Mesenchymal stem cell (in vitro differentiated cells and primary cell): ENCODE results near the gene PLSCR4.

ENCODE experiments used
- DNase-seq: peaks from one replicate; pipeline ENCODE4 v3.0.0-alpha.2; 2013
- H2AFZ ChIP-seq: one replicate; pipeline ENCODE4 v1.6.1; 2013; ENCODE audit warnings: low read depth, mild to moderate bottlenecking, control low read depth, inconsistent platforms, low read length, moderate library complexity
- H2AK5ac ChIP-seq: 2 replicates; pipeline ENCODE4 v1.6.1; 2013; ENCODE audit warnings: low read length, moderate library complexity, mild to moderate bottlenecking, inconsistent platforms; ENCODE audit not compliant: severe bottlenecking
- H2BK120ac ChIP-seq: one replicate; pipeline ENCODE4 v1.6.1; 2013; ENCODE audit warnings: low read depth, mild to moderate bottlenecking, inconsistent platforms, low read length, moderate library complexity
- H2BK12ac ChIP-seq, 2 experiments: one replicate each; pipeline ENCODE4 v1.6.1; 2013; ENCODE audit warnings: inconsistent platforms in 2 of 2, low read length in 2 of 2, mild to moderate bottlenecking in 2 of 2, moderate library complexity in 2 of 2, control low read depth in 1 of 2
- H2BK15ac ChIP-seq: one replicate; pipeline ENCODE4 v1.6.1; 2013; ENCODE audit warnings: mild to moderate bottlenecking, low read depth, inconsistent platforms; ENCODE audit not compliant: poor library complexity, severe bottlenecking
- H2BK5ac ChIP-seq: 2 replicates; pipeline ENCODE4 v1.6.1; 2013; ENCODE audit warnings: low read depth, mild to moderate bottlenecking, low read length, control low read depth, inconsistent platforms; ENCODE audit not compliant: poor library complexity, severe bottlenecking
- H3K14ac ChIP-seq, 2 experiments: one replicate each; pipeline ENCODE4 v1.6.1; 2013; ENCODE audit warnings: inconsistent platforms in 2 of 2, low read length in 2 of 2, control low read depth in 1 of 2, mild to moderate bottlenecking in 1 of 2, moderate library complexity in 1 of 2
- H3K18ac ChIP-seq, 2 experiments: one replicate each; pipeline ENCODE4 v1.6.1; 2013; ENCODE audit warnings: inconsistent platforms in 2 of 2, low read length in 2 of 2, control low read depth in 1 of 2, low read depth in 1 of 2, mild to moderate bottlenecking in 1 of 2
- H3K23ac ChIP-seq, 2 experiments: one replicate each; pipeline ENCODE4 v1.6.1; 2013; ENCODE audit warnings: inconsistent platforms in 2 of 2, low read length in 2 of 2, mild to moderate bottlenecking in 2 of 2, moderate library complexity in 2 of 2, control low read depth in 1 of 2
- H3K27ac ChIP-seq: 2 replicates; pipeline ENCODE4 v1.5.1; 2013; ENCODE audit warnings: mild to moderate bottlenecking, moderate library complexity, low read length, control low read depth, inconsistent platforms; ENCODE audit not compliant: poor library complexity, severe bottlenecking
- H3K27me3 ChIP-seq, 2 experiments: 2 replicates each; pipeline versions ENCODE4 v1.6.1 to v1.7.0; 2013; ENCODE audit warnings: low read length in 2 of 2, mild to moderate bottlenecking in 2 of 2, moderate library complexity in 2 of 2, control low read depth in 1 of 2, inconsistent platforms in 1 of 2; ENCODE audit not compliant: control insufficient read depth in 1 of 2, insufficient read depth in 1 of 2
- H3K36me3 ChIP-seq, 2 experiments: 2 replicates each; pipeline versions ENCODE4 v1.6.1 to v1.7.0; 2013; ENCODE audit warnings: low read length in 2 of 2, control low read depth in 1 of 2, inconsistent platforms in 1 of 2, low read depth in 1 of 2, mild to moderate bottlenecking in 1 of 2; ENCODE audit not compliant: insufficient read depth in 2 of 2, control insufficient read depth in 1 of 2
- H3K4ac ChIP-seq, 2 experiments: one replicate each; pipeline ENCODE4 v1.6.1; 2013; ENCODE audit warnings: inconsistent platforms in 2 of 2, low read length in 2 of 2, mild to moderate bottlenecking in 2 of 2, moderate library complexity in 2 of 2, control low read depth in 1 of 2, low read depth in 1 of 2
- H3K4me1 ChIP-seq: 2 replicates; pipeline ENCODE4 v1.6.1; 2013; ENCODE audit warnings: low read depth, low read length, control low read depth; ENCODE audit not compliant: control insufficient read depth, insufficient read depth
- H3K4me2 ChIP-seq: 2 replicates; pipeline ENCODE4 v1.6.1; 2013; ENCODE audit warnings: low read length, mild to moderate bottlenecking, inconsistent platforms; ENCODE audit not compliant: poor library complexity, severe bottlenecking
- H3K4me3 ChIP-seq, 2 experiments: 2 replicates each; pipeline versions ENCODE4 v1.5.1 to v1.7.0; 2013; ENCODE audit warnings: low read length in 2 of 2, mild to moderate bottlenecking in 2 of 2, control low read depth in 1 of 2, low read depth in 1 of 2; ENCODE audit not compliant: insufficient read depth in 1 of 2
- H3K79me1 ChIP-seq: replicated peaks from 2 replicates; pipeline ENCODE4 v1.6.1; 2013; ENCODE audit warnings: mild to moderate bottlenecking, control low read depth, low read length, inconsistent platforms; ENCODE audit not compliant: poor library complexity, severe bottlenecking
- H3K9ac ChIP-seq: 2 replicates; pipeline ENCODE4 v1.7.0; 2013; ENCODE audit warnings: mild to moderate bottlenecking, low read length, moderate library complexity
- H3K9me3 ChIP-seq: 2 replicates; pipeline ENCODE4 v1.7.0; 2013; ENCODE audit warnings: mild to moderate bottlenecking, low read length; ENCODE audit not compliant: control insufficient read depth
- H4K8ac ChIP-seq: one replicate; pipeline ENCODE4 v1.6.1; 2013; ENCODE audit warnings: inconsistent platforms, mild to moderate bottlenecking, low read length, moderate library complexity
- H4K91ac ChIP-seq: one replicate; pipeline ENCODE4 v1.6.1; 2013; ENCODE audit warnings: mild to moderate bottlenecking, low read length, inconsistent platforms
- WGBS: methylation state at CpG from one replicate; pipeline ENCODE4 v1.1.7; 2013; ENCODE audit warnings: mixed read lengths; 5-methylcytosine and 5-hydroxymethylcytosine counted together

PLSCR4 gene

DNA sequence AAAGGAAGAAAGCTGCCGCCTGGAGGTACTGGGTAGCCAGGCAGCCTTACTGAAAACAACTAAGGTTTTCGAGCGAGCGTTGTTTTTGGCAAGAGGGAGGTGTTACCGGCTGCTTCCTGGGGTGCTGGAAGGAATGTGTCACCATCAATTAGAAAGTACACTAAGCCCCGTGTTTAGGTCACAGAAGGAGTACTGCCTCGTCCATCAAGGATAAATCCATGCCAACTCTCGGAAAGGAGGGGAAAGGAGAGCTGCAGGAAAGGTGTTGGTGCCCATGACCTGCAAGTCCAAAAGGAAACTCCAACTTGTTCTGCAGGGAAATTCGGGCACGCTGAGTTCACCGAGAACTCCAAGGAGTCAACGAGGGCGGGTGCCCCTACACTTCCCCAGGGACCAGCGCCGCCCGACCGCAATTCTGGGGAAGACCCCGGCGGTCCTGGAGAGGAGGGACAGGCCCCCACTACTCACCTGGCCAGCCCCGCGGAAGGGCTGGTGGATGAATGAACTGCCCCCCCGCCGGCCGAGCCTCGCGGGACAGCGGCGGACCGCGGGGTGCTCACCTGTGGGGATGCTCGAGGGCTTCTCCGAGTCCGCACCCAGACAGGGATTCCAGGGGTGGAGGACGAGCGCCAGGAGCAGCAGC, 90.5 kb downstream of the PLSCR4 start:
- H3K9ac ChIP-seq: peak overlapping the region; percentile 89
- no peak overlapping the region for H2BK120ac ChIP-seq
- H3K18ac ChIP-seq: peak overlapping the region; percentile 85 to 98
- H3K4me2 ChIP-seq: peak overlapping the region; percentile 85
- WGBS: under 1% methylated on average over 33 of the region's 35 CpGs
- H2AK5ac ChIP-seq: no peak overlapping the region
- peaks cover 4% of the 10 kb centered on the region for H3K4me1 ChIP-seq
- peak; percentile 84 for DNase-seq
- H2BK12ac ChIP-seq: peak overlapping the region in 1 of 2 experiments; percentile 68
- H3K9me3 ChIP-seq: no peaks in the 10 kb centered on the region
- H3K4me3 ChIP-seq: peak overlapping the region; percentile 91 to 95
- peak overlapping the region; percentile 93 for H2BK15ac ChIP-seq
- peak overlapping the region; percentile 56 to 59 for H3K4ac ChIP-seq
- H3K36me3 ChIP-seq: no peaks in the 10 kb centered on the region
- peak overlapping the region; percentile 63 to 79 for H3K14ac ChIP-seq
- peak overlapping the region; percentile 68 for H2AFZ ChIP-seq
- no peaks in the 10 kb centered on the region for H3K27me3 ChIP-seq
- no peak overlapping the region for H2BK5ac ChIP-seq
- peak overlapping the region in 1 of 2 experiments; percentile 29 for H3K23ac ChIP-seq
- peaks cover 3% of the 10 kb centered on the region for H3K79me1 ChIP-seq
- H4K91ac ChIP-seq: peak overlapping the region; percentile 93
- H4K8ac ChIP-seq: peak overlapping the region; percentile 74
- H3K27ac ChIP-seq: peak overlapping the region; percentile 79

DNA sequence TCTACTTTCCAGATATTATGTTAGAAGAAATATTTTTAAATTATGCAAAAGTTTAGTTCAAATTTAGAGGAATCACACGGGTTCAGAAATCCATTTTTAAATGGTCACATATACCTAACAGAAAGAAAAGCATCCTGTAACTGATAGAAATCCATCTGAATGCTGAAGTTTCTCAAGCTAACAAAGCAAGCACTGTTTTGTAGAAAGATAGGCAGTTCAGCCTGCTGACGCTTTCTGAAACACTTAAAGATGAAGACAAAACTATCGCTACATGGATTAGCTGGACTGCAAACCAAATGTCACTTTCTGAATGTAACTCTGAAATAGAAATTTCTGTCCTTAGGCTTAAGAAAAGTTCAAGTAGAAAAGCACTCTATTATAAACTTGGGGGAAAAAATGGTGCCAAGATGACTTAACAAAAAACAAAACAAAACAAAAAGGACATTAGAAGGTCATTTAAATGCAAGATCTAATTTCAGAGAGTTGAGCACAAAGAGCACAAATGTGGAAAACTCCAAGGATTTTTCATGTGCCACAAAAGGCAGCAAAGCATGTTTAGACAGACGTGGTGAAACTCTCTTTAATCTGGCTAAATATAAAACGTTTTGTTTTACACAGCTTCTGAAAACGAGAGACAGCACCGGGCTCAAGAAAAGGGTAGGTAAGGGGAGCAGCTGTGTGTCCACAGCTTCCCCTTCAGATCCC, 91.1 kb downstream of the PLSCR4 start:
- peak overlapping the region; percentile 79 for H3K27ac ChIP-seq
- peak overlapping the region; percentile 48 for H2BK5ac ChIP-seq
- no peaks in the 10 kb centered on the region for H3K9me3 ChIP-seq
- H3K9ac ChIP-seq: peak overlapping the region; percentile 89
- no peak overlapping the region for H3K4ac ChIP-seq
- no peak overlapping the region for H2AK5ac ChIP-seq
- peak overlapping the region; percentile 91 to 95 for H3K4me3 ChIP-seq
- no peak overlapping the region for H4K91ac ChIP-seq
- WGBS: 33% methylated on average over 6 of the region's 7 CpGs
- no peaks in the 10 kb centered on the region for H3K27me3 ChIP-seq
- H3K36me3 ChIP-seq: no peaks in the 10 kb centered on the region
- H2AFZ ChIP-seq: no peak overlapping the region
- H3K14ac ChIP-seq: no peak overlapping the region
- no peak overlapping the region for H3K23ac ChIP-seq
- no peak overlapping the region for H2BK120ac ChIP-seq
- DNase-seq: no peak
- H3K4me2 ChIP-seq: peak overlapping the region; percentile 85
- H3K79me1 ChIP-seq: peaks cover 3% of the 10 kb centered on the region
- H4K8ac ChIP-seq: no peak overlapping the region
- no peak overlapping the region for H2BK12ac ChIP-seq
- H2BK15ac ChIP-seq: no peak overlapping the region
- H3K18ac ChIP-seq: peak overlapping the region in 1 of 2 experiments; percentile 85
- peaks cover 4% of the 10 kb centered on the region for H3K4me1 ChIP-seq

DNA sequence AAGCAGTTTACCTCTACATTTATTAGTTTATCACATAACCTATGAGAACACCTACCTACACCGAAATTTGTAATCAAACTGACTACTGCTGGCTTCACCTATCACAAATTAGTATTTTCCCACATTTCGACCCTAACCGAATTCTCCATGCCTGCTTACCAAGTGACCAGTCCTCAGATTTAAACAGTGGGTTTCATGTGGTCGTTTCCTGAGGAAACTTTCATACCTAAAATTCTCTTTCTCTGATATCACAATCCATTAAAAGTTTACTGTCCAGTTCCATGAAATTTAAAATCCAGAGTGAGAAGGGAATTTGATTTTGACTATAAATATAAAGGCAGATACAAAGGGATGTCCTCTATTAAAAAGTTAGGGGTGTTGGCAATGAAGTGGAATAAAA, 91.9 kb downstream of the PLSCR4 start:
- H3K27ac ChIP-seq: no peak overlapping the region
- H3K27me3 ChIP-seq: no peaks in the 10 kb centered on the region
- H2BK15ac ChIP-seq: no peak overlapping the region
- peaks cover 3% of the 10 kb centered on the region for H3K79me1 ChIP-seq
- H3K14ac ChIP-seq: no peak overlapping the region
- peak overlapping the region; percentile 23 for H3K4me2 ChIP-seq
- H3K4me1 ChIP-seq: peaks cover 4% of the 10 kb centered on the region
- WGBS: 53% methylated on average over 4 of the region's 4 CpGs
- no peaks in the 10 kb centered on the region for H3K36me3 ChIP-seq
- H3K9ac ChIP-seq: peak overlapping the region; percentile 89
- H3K4me3 ChIP-seq: peak overlapping the region in 1 of 2 experiments; percentile 95
- H3K9me3 ChIP-seq: no peaks in the 10 kb centered on the region
- no peak overlapping the region for H3K4ac ChIP-seq
- DNase-seq: peak; percentile 28
- no peak overlapping the region for H2BK120ac ChIP-seq
- no peak overlapping the region for H3K23ac ChIP-seq
- H4K91ac ChIP-seq: no peak overlapping the region
- H2BK12ac ChIP-seq: no peak overlapping the region
- no peak overlapping the region for H2AFZ ChIP-seq
- H2BK5ac ChIP-seq: no peak overlapping the region
- no peak overlapping the region for H3K18ac ChIP-seq
- H4K8ac ChIP-seq: no peak overlapping the region
- no peak overlapping the region for H2AK5ac ChIP-seq

- Histone ChIP-seq H2AK5ac (no peak overlapping the region), H3K27ac (no peak overlapping the region), H3K36me3 (no peaks in the 10 kb centered on the region), H3K9ac (peak overlapping the region; percentile 71), H2BK12ac (no peak overlapping the region), H3K4me3 (peak overlapping the region in 1 of 2 experiments; percentile 65), H3K4me2 (peak overlapping the region; percentile 25), H3K23ac (no peak overlapping the region), H3K4me1 (peaks cover 9% of the 10 kb centered on the region), H3K14ac (no peak overlapping the region), H4K91ac (no peak overlapping the region), H2BK5ac (no peak overlapping the region), H3K4ac (no peak overlapping the region), H3K27me3 (no peaks in the 10 kb centered on the region), H3K18ac (no peak overlapping the region), H2BK15ac (no peak overlapping the region), H4K8ac (no peak overlapping the region), H3K79me1 (peaks cover under 1% of the 10 kb centered on the region), H2AFZ (no peak overlapping the region), H3K9me3 (no peaks in the 10 kb centered on the region), H2BK120ac (no peak overlapping the region)
- 100% methylated on average over 1 of the region's 2 CpGs for WGBS
- no peak for DNase-seq
These were observed 93.4 kb downstream of the PLSCR4 start for GRCh38 chr3:146157325-146158060.
